Measurements from ENCODE around the gene KAT14. TPM values are rescaled to one million over a fixed set of nuclear protein-coding genes. Genes with fewer than 3 reads are reported as not detected.
A peak's percentile ranks its signal among the peaks of the same experiment; 100 is the strongest.
"Not testable (repeated sequence)": the region's sequence is repeated elsewhere in the genome, so short reads cannot be mapped to it uniquely, and the experiment has no call there.

Gene KAT14
- total RNA-seq, 1 donor from 2014 or later: 33.4 TPM

GRCh38 chr20:18213002-18213401, 75.3 kb downstream of the KAT14 start:
- no peak for FAIRE-seq
- DNase-seq (ENCODE audit: low spot score in 2 of 2): no peak

- DNase-seq (ENCODE audit: low spot score in 2 of 2): no peak
These were observed 77.9 kb downstream of the KAT14 start for GRCh38 chr20:18215566-18215965.

GRCh38 chr20:18218280-18218679, 80.6 kb downstream of the KAT14 start:
- FAIRE-seq (no peak), DNase-seq (ENCODE audit: low spot score in 2 of 2) (no peak)

More at GRCh38 chr20:18215566-18215965, 77.9 kb downstream of the KAT14 start:
- no peak for FAIRE-seq

DNA sequence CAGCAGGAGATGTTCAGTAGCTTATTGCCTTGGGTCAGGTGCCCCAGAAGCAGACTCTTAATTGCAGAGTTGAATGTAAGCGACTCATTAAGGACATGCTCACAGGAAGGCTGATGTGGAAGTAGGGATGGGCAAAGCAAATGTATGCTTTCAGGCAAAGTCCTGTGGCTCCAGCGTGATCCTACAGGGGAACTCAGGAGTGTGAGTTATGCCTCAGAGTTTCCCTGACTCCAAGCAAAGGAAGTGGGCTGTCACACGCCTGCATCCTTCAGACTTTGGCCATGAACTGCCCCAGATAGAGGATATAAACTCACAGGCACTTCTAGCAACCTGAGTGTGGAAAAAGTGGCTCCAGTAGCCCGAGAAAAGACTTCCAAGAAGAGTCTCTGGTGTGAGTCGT, 85.7 kb downstream of the KAT14 start:
- DNase-seq (ENCODE audit: low spot score in 2 of 2) (no peak), FAIRE-seq (no peak)

DNA sequence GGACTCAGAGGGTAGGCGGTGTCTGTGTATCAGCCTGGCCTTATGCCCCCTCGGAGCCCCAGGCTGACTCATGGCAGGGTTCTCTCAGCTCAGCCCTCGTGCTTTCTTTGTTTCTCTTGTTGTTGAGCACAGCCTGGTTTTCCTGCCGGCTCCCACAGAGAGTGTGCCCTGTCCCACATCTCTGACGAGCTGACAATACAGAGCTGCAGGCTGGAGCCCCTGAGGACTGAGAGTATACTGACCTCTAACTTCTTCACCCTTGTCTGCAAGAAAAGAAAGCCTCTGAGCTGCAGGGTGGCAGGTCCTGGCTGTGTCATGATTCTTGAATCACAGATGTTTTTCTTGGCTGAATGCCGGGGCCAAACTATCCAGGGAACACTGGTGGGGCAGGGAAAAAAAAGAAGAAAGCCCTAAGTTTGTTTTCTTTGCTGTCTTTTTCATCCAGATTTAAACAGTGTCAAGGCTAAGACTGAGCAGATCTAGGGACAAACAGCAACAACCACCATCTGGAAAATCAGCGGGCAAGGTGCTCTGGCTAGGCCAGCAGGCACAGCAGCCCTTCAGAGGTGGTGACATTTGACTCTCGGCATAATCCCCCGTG, 87.4 kb downstream of the KAT14 start:
- DNase-seq (ENCODE audit: low spot score in 2 of 2) (peak; percentile 47 to 55), FAIRE-seq (no peak)

- DNase-seq (ENCODE audit: low spot score in 2 of 2) (peak in 1 of 2 donors; percentile 22), FAIRE-seq (no peak)
These were observed 88.0 kb downstream of the KAT14 start for GRCh38 chr20:18225632-18226031.

GRCh38 chr20:18226741-18227140, 89.1 kb downstream of the KAT14 start:
- DNase-seq (ENCODE audit: low spot score in 2 of 2); FAIRE-seq: not testable (repeated sequence)

- FAIRE-seq: no peak
- DNase-seq (ENCODE audit: low spot score in 2 of 2): no peak
These were observed 95.8 kb downstream of the KAT14 start for GRCh38 chr20:18233408-18233943.

Small RNA genes within 50 kb of the gene (small RNA-seq; reads per million reads assigned to genes)
- gene RF00019 (not detected), gene RNU7-137P (not detected)

Other genes with a start within 250 kb of the KAT14 start
- gene SNX5, start 169.1 kb upstream of the KAT14 start, total RNA-seq: 50.5 TPM
- gene MGME1, start 168.8 kb upstream of the KAT14 start, total RNA-seq: 7.3 TPM
- gene OVOL2, start 79.9 kb upstream of the KAT14 start, total RNA-seq: 0.41 TPM
- 13.5 TPM for gene PET117, start within 50 bp of the KAT14 start, total RNA-seq
- gene ZNF133, start 150.7 kb downstream of the KAT14 start, total RNA-seq: 26.9 TPM

Data from frontal cortex (tissue), 4 donors.